CD4-positive, alpha-beta T cell (primary cell): ENCODE data around the gene SCAPER. TPM values are rescaled to one million over a fixed set of nuclear protein-coding genes. Genes with fewer than 3 reads are reported as not detected.

Source experiments
- ATAC-seq: fragments of 200-7000 bp; cut with Tn5 transposase; one replicate; pipeline ENCODE4 v1.10.0; 2022; ENCODE audit warnings: mild to moderate bottlenecking; ENCODE audit not compliant: poor library complexity
- CTCF ChIA-PET: fragments of 350-600 bp; sonication (Branson Sonifier 250); formaldehyde crosslinking; loops from one replicate; lab custom pipeline; 2021; ENCODE audit warnings: antibody characterized with exemption, inconsistent platforms; lab: Charles Lee
- POLR2A ChIA-PET: fragments of 350-600 bp; sonication (Branson Sonifier 250); formaldehyde crosslinking; loops from one replicate; lab custom pipeline; 2021; ENCODE audit warnings: antibody characterized with exemption, inconsistent platforms; lab: Charles Lee
- DNase-seq, 14 experiments: peaks; one replicate each; pipeline ENCODE4 v3.0.0-alpha.2; 2013 to 2020; ENCODE audit warnings: mixed read lengths in 2 of 14
- H3K27ac ChIP-seq, 2 donors: one replicate each; pipeline versions ENCODE4 v1.5.1 to v1.7.0; 2013; ENCODE audit warnings: low read length in 2 of 2, low read depth in 1 of 2, mild to moderate bottlenecking in 1 of 2
- H3K27me3 ChIP-seq, 2 experiments: 1 replicate in 1 of 2; 2 replicates in 1 of 2; pipeline versions ENCODE4 v1.6.1 to v1.7.0; 2013; ENCODE audit warnings: low read length in 2 of 2, control low read depth in 1 of 2, mild to moderate bottlenecking in 1 of 2, moderate library complexity in 1 of 2; ENCODE audit not compliant: insufficient read depth in 2 of 2, control insufficient read depth in 1 of 2
- H3K36me3 ChIP-seq: one replicate; pipeline ENCODE4 v1.6.1; 2013; ENCODE audit warnings: low read length, control low read depth; ENCODE audit not compliant: insufficient read depth
- H3K4me1 ChIP-seq: one replicate; pipeline ENCODE4 v1.6.1; 2013; ENCODE audit warnings: low read length, control low read depth; ENCODE audit not compliant: insufficient read depth
- H3K4me3 ChIP-seq: one replicate; pipeline ENCODE4 v1.5.1; 2013; ENCODE audit warnings: mild to moderate bottlenecking, low read length, moderate library complexity
- H3K9me3 ChIP-seq, 2 experiments: 1 replicate in 1 of 2; 2 replicates in 1 of 2; pipeline versions ENCODE4 v1.6.1 to v1.7.0; 2013; ENCODE audit warnings: low read length in 2 of 2, mild to moderate bottlenecking in 2 of 2, control low read depth in 1 of 2, moderate library complexity in 1 of 2; ENCODE audit not compliant: control insufficient read depth in 1 of 2, insufficient read depth in 1 of 2
- H3K27ac Mint-ChIP-seq: one replicate; pipeline ENCODE4 v1.8.0; 2020; ENCODE audit warnings: mixed read lengths
- H3K27me3 Mint-ChIP-seq: one replicate; pipeline ENCODE4 v1.8.0; 2021; ENCODE audit warnings: mixed read lengths
- H3K36me3 Mint-ChIP-seq: one replicate; pipeline ENCODE4 v1.8.0; 2021; ENCODE audit warnings: low read depth, mixed read lengths
- H3K4me1 Mint-ChIP-seq: one replicate; pipeline ENCODE4 v1.8.0; 2021; ENCODE audit warnings: low read depth, mixed read lengths
- H3K4me3 Mint-ChIP-seq: one replicate; pipeline ENCODE4 v1.8.0; 2020; ENCODE audit warnings: mild to moderate bottlenecking, mixed read lengths
- H3K9me3 Mint-ChIP-seq: one replicate; pipeline ENCODE4 v1.8.0; 2020; ENCODE audit warnings: mixed read lengths
- intact Hi-C, 2 experiments: fragments of 100-400 bp; cut with DNase I in 1 of 2; cut with micrococcal nuclease in 1 of 2; formaldehyde crosslinking; loops; one replicate each; pipeline versions ENCODE4 v1.15.1 to v1.9.0; 2023 to 2025; cut with DNase I, micrococcal nuclease
- total RNA-seq, 174 experiments: library from RNA in 2 of 174; stranded (reverse) in 2 of 174; gene quantifications; one replicate each; pipeline ENCODE4 v1.2.3 and lab custom pipeline; 2021 to 2026
- TF ChIP-seq, protein P1 (sequence below): fragments of 200-600 bp; IDR thresholded peaks from one replicate; pipeline ENCODE4 v1.8.0; 2022; ENCODE audit warnings: antibody characterized with exemption, mild to moderate bottlenecking

SCAPER gene
- total RNA-seq, 2 experiments from 2014 or later = 40.3 to 41.2 TPM

DNA sequence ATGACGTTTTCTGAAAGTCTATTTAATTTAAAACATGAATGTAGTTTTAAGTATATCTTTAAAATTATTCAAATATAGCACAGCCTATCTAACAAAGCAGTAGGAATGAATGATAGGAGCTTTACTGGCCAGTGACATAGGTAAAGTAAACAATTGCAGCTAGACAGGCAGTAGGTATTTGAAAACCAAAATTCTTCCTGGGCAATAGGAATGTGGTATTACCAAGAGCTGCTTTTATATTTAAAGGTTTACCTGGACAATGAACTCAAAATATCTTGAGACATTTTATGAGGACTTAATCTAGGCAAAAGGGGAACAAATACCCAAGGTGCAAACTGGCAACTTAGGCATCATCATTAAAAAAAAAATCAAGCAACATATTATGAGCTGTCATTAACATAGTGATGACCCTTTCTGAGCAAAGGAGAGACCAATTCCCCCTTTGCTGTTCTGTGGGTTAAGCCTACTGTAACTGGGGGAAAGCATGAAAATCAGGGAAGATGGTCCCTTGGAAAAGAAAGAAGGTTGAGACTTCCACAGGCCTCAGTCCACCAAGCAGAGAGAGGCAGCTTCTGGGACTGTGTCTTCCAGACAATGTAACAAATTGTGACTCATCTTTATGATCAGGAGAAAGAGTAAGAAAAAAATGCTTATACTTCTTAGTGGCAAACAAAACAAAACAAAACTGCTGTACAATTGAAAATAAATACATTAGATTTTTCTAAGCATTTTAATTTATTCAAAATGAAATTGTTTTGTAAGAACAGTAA, 555.7 kb downstream of the SCAPER start:
- Mint-ChIP-seq H3K4me1 (peaks cover 15% of the 10 kb centered on the region), H3K36me3 (peaks cover 17% of the 10 kb centered on the region), H3K9me3 (no peaks in the 10 kb centered on the region), H3K27ac (no peak overlapping the region), H3K4me3 (no peak overlapping the region), H3K27me3 (peaks cover 39% of the 10 kb centered on the region)
- Histone ChIP-seq H3K27ac (no peak overlapping the region), H3K4me1 (peaks cover 18% of the 10 kb centered on the region), H3K9me3 (peaks cover 3 to 8% of the 10 kb centered on the region in 2 experiments), H3K36me3 (no peaks in the 10 kb centered on the region), H3K4me3 (no peak overlapping the region), H3K27me3 (peaks cover 30 to 38% of the 10 kb centered on the region in 2 experiments)
- ChIA-PET CTCF (no interaction called here), POLR2A (interaction anchor here (0.6 kb wide), 1 partner anchor 946 kb away, joined by 3 read pairs; no protein-coding TSS in a partner anchor)
- intact Hi-C loops = no loop called here
- DNase-seq (no peak), ATAC-seq (no peak)
- TF ChIP-seq, protein P1, sequence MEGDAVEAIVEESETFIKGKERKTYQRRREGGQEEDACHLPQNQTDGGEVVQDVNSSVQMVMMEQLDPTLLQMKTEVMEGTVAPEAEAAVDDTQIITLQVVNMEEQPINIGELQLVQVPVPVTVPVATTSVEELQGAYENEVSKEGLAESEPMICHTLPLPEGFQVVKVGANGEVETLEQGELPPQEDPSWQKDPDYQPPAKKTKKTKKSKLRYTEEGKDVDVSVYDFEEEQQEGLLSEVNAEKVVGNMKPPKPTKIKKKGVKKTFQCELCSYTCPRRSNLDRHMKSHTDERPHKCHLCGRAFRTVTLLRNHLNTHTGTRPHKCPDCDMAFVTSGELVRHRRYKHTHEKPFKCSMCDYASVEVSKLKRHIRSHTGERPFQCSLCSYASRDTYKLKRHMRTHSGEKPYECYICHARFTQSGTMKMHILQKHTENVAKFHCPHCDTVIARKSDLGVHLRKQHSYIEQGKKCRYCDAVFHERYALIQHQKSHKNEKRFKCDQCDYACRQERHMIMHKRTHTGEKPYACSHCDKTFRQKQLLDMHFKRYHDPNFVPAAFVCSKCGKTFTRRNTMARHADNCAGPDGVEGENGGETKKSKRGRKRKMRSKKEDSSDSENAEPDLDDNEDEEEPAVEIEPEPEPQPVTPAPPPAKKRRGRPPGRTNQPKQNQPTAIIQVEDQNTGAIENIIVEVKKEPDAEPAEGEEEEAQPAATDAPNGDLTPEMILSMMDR = no peak

DNA sequence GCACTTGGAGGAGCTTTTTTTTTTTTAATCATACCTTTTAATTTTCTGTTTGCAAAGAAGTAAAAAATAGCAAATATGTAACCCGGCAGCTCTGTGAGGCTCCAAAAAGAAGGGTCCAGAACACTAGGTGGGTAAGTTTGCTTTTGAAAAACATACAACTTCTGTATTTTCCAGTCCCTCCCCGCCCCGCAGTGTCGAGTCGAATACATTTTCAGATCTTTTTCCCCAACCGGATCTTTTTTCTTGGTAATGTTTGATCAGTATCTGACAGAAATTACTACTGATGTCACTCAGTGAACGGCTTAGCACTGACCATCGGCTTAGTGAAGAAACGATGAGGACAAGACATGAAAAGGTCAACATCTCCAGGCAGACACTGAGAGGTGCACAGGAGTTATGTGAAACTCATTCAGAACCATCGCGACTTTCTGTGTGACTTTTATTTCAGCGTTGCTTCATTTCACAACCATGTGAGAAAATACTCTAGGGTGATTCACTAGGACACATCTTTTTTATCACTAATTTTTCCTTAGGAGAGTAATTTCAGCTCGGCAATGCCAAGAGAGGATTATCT, 557.6 kb downstream of the SCAPER start:
- H3K4me1 ChIP-seq = peaks cover 25% of the 10 kb centered on the region
- no peak overlapping the region for H3K4me3 ChIP-seq
- POLR2A ChIA-PET = interaction anchor here (1.0 kb wide), 1 partner anchor 12 kb away, joined by 4 read pairs; no protein-coding TSS in a partner anchor
- H3K4me3 Mint-ChIP-seq = peak overlapping the region; percentile 5
- no peak overlapping the region for H3K27ac Mint-ChIP-seq
- no peak for ATAC-seq
- H3K27me3 ChIP-seq = peaks cover 46 to 58% of the 10 kb centered on the region in 2 experiments
- no peaks in the 10 kb centered on the region for H3K9me3 Mint-ChIP-seq
- peaks cover 21% of the 10 kb centered on the region for H3K4me1 Mint-ChIP-seq
- peaks cover 55% of the 10 kb centered on the region for H3K27me3 Mint-ChIP-seq
- no peak for DNase-seq
- peaks cover 11% of the 10 kb centered on the region for H3K36me3 Mint-ChIP-seq
- TF ChIP-seq, protein P1 = no peak
- CTCF ChIA-PET = no interaction called here
- intact Hi-C loops = no loop called here
- H3K36me3 ChIP-seq = no peaks in the 10 kb centered on the region
- H3K9me3 ChIP-seq = peaks cover 5 to 8% of the 10 kb centered on the region in 2 experiments
- H3K27ac ChIP-seq = no peak overlapping the region

DNA sequence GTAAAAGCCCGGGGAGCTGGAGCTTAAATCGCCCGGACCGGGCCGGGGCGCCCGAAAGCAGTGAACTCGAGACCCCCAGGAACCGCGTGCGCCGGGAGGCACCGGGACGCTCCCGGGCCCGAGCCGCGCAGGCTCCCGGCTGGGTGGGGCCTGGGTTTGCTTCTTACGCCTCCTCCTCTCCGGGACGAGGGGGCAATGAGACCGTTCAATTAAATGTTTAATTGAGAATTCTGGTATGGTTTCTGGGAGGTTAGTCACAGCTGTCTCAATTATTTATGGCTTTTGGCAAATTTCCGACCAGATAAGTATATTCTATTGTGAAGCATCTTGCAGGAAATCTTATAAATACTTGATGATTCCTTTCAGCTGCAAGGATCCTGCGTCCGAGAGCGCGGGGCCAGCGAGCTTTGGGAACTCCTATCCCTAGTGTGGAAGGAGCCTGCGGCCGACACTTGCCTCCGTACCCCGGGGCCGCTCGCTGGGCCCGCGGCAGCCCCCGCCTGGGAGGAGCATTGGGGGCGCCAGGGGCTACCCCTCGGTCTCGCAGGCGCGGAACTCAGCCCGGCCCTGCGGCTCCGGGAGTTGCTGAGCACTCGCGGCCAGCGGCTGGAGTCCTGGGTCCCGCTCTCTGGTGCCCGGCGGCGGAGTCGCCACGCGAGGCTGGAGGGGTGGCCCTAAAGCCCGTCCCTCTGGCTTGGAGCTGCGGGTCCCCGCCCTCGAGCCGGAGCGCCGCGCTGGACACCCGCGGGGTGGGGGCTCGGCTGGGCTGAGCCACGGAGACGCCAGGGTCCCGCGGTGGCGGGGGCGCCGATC, 558.3 kb downstream of the SCAPER start:
- peak overlapping the region; percentile 13 for H3K4me3 Mint-ChIP-seq
- H3K36me3 Mint-ChIP-seq = peaks cover 7% of the 10 kb centered on the region
- ATAC-seq (no peak), DNase-seq (no peak)
- no peaks in the 10 kb centered on the region for H3K9me3 Mint-ChIP-seq
- H3K27me3 Mint-ChIP-seq = peaks cover 60% of the 10 kb centered on the region
- H3K4me1 Mint-ChIP-seq = peaks cover 26% of the 10 kb centered on the region
- peak overlapping the region; percentile 38 for H3K4me3 ChIP-seq
- no peaks in the 10 kb centered on the region for H3K36me3 ChIP-seq
- POLR2A ChIA-PET = interaction anchor here (1.0 kb wide), 1 partner anchor 11 kb away, joined by 4 read pairs; no protein-coding TSS in a partner anchor
- intact Hi-C loops = no loop called here
- peaks cover 50 to 65% of the 10 kb centered on the region in 2 experiments for H3K27me3 ChIP-seq
- H3K9me3 ChIP-seq = peaks cover 5 to 13% of the 10 kb centered on the region in 2 experiments
- CTCF ChIA-PET = no interaction called here
- TF ChIP-seq, protein P1 = no peak
- H3K27ac ChIP-seq = no peak overlapping the region
- H3K27ac Mint-ChIP-seq = no peak overlapping the region
- peaks cover 32% of the 10 kb centered on the region for H3K4me1 ChIP-seq
